Aorta (tissue), 5 donors: ENCODE measurements around the gene CNTNAP1. TPM values are rescaled to one million over a fixed set of nuclear protein-coding genes. Genes with fewer than 3 reads are reported as not detected.

Source experiments
- ATAC-seq: fragments of 200-7000 bp; cut with Tn5 transposase; one replicate; pipeline ENCODE4 v1.9.1; 2022; ENCODE audit warnings: moderate library complexity; ENCODE audit not compliant: low FRiP score
- DNase-seq, 2 donors: peaks; one replicate each; pipeline ENCODE4 v3.0.0-alpha.2; 2020
- H3K27ac ChIP-seq, 2 donors: one replicate each; pipeline ENCODE4 v1.5.1; 2013; ENCODE audit warnings: low read length in 2 of 2, mild to moderate bottlenecking in 2 of 2, moderate library complexity in 2 of 2, control low read depth in 1 of 2, inconsistent platforms in 1 of 2, low read depth in 1 of 2
- H3K27me3 ChIP-seq, 2 donors: one replicate each; pipeline ENCODE4 v1.6.1; 2013; ENCODE audit warnings: control low read depth in 1 of 2, low read length in 1 of 2, mild to moderate bottlenecking in 1 of 2, moderate library complexity in 1 of 2; ENCODE audit not compliant: insufficient read depth in 2 of 2, control insufficient read depth in 1 of 2
- H3K36me3 ChIP-seq, 2 donors: one replicate each; pipeline ENCODE4 v1.6.1; 2013; ENCODE audit warnings: control low read depth in 1 of 2, low read length in 1 of 2, mild to moderate bottlenecking in 1 of 2; ENCODE audit not compliant: insufficient read depth in 2 of 2, control insufficient read depth in 1 of 2
- H3K4me1 ChIP-seq, 2 donors: one replicate each; pipeline ENCODE4 v1.6.1; 2013; ENCODE audit warnings: low read length in 2 of 2, control low read depth in 1 of 2, mild to moderate bottlenecking in 1 of 2, moderate library complexity in 1 of 2; ENCODE audit not compliant: insufficient read depth in 2 of 2, control insufficient read depth in 1 of 2
- H3K4me3 ChIP-seq, 2 donors: one replicate each; pipeline ENCODE4 v1.5.1; 2013; ENCODE audit warnings: low read length in 2 of 2, control low read depth in 1 of 2, mild to moderate bottlenecking in 1 of 2
- H3K9me3 ChIP-seq: one replicate; pipeline ENCODE4 v1.6.1; 2013; ENCODE audit warnings: mild to moderate bottlenecking, low read length; ENCODE audit not compliant: control insufficient read depth
- WGBS, 2 donors: extraction: QIAGEN DNeasy Blood & Tissue Kit; methylation state at CpG; one replicate each; pipeline ENCODE4 v1.1.7; 2013; 5-methylcytosine and 5-hydroxymethylcytosine counted together
- intact Hi-C, 2 donors: fragments of 100-400 bp; cut with DNase I; formaldehyde crosslinking; loops; one replicate each; pipeline versions ENCODE4 v1.14.2 to v1.15.0; 2022
- polyA plus RNA-seq, 2 donors: library from polyadenylated mRNA; stranded (reverse); fragments of 200-250 nt; gene quantifications; one replicate each; pipeline ENCODE4 v1.2.3, GENCODE V29; 2013
- total RNA-seq, 2 donors: library from RNA; stranded (reverse); fragmentation: NEBNext Ultra II Directional; extraction: Animal tissue kit (Norgen Biotek cat#: 25700); gene quantifications; one replicate each; pipeline ENCODE4 v1.2.1, GENCODE V29; 2021
- donor health status: healthy with polysubstance abuse.
- donor health status: Bipolar disorder and iron deficiency.
- donor health status: DM: no; HTN: no; CAD: no.
- donor health status: DM: no; HTN: no; CAD: no.
- donor health status: DM: yes; HTN: yes; CAD: no.

The CNTNAP1 gene
- total and polyA plus RNA-seq, 4 donors: 1.0 to 25.8 (median 9.5) TPM

DNA sequence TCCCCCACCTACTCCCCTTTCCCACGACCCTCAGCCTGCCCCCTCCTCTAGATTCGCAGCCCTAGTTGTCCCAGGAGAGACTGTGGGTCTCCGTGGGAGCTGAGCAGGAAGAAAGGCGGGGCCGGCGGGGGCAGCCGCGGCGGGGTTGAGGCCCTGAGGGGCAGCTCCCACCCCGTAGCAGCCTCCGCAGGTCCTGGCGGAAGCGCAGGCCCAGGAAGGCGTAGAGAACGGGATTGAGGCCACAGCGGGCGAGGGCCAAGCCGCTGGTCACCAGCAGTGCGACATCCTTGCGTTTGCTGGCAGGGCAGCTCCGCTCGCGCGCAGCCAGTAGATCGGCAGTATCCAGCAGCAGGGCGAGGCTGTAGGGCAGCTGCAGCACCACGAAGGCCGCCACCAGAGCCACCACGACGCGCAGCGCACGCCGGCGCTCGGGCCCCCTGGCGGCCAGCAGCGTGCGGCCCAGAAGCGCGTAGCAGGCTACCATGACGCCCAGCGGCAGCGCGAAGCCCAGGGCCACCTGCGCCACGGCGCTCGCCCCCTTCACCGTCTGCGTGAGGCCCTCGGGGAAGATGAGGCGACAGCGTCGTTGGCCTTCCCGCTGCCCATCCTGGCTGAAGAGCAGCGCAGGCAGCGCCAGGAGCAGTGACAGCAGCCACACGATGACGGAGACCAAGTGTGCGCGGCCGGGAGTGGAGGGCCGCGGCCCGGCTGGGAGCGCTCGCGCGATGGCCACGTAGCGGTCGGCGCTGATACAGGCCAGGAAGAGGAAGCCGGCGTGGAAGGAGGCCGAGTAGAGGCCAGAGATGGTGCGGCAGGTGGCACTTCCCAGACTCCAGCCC lies 2.6 kb upstream of the CNTNAP1 start:
- peak; percentile 61 for ATAC-seq
- H3K4me3 ChIP-seq: no peak overlapping the region
- no peaks in the 10 kb centered on the region for H3K9me3 ChIP-seq
- DNase-seq: peak; percentile 87 to 92
- H3K36me3 ChIP-seq: no peaks in the 10 kb centered on the region
- intact Hi-C loops: loop anchor here (2.0 to 5.0 kb wide), 4 partner anchors 71 to 103 kb away; partner anchors contain the start of genes RETREG3 (in 2 of the 2), TUBG1 (in 2 of the 2) and PSMC3IP (in 1 of the 2)
- WGBS, 2 donors: 3 to 5% methylated on average over 69 to 78 of the region's 78 CpGs
- H3K4me1 ChIP-seq: no peaks in the 10 kb centered on the region
- H3K27ac ChIP-seq: peak overlapping the region; percentile 47 to 85
- no peaks in the 10 kb centered on the region for H3K27me3 ChIP-seq

DNA sequence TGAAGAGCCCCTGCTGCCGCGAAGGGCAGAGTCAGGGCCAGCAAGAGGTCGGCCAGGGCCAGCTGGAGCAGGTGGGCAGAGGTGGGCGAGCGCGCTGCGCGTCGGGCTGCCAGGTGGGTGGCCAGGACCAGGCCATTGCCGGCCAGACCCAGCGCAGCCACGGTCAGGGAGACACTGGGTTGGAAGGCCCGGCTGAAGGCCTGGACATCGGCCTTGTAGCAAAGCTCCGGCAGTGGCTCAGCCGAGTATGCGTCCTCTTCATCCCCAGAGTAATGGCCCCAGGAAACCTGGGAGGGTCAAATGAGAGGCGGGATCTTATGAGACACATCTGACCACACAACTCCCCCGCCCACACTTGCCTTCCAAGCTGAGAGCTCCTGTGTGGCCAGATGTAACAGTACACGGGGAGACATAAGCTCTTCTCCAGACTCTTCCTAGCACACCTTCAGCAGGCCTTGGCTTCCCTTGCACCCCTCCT lies 2.0 kb upstream of the CNTNAP1 start:
- intact Hi-C loops: loop anchor here in 1 of 2 donors (5.0 kb wide), 2 partner anchors 73 to 98 kb away; partner anchors contain the start of genes RETREG3 and TUBG1
- no peaks in the 10 kb centered on the region for H3K36me3 ChIP-seq
- H3K27ac ChIP-seq: peak overlapping the region in 1 of 2 donors; percentile 85
- DNase-seq (no peak), ATAC-seq (no peak)
- H3K4me3 ChIP-seq: no peak overlapping the region
- 47 to 48% methylated on average over 20 of the region's 20 CpGs for WGBS, 2 donors
- H3K9me3 ChIP-seq: no peaks in the 10 kb centered on the region
- H3K4me1 ChIP-seq: no peaks in the 10 kb centered on the region
- no peaks in the 10 kb centered on the region for H3K27me3 ChIP-seq

DNA sequence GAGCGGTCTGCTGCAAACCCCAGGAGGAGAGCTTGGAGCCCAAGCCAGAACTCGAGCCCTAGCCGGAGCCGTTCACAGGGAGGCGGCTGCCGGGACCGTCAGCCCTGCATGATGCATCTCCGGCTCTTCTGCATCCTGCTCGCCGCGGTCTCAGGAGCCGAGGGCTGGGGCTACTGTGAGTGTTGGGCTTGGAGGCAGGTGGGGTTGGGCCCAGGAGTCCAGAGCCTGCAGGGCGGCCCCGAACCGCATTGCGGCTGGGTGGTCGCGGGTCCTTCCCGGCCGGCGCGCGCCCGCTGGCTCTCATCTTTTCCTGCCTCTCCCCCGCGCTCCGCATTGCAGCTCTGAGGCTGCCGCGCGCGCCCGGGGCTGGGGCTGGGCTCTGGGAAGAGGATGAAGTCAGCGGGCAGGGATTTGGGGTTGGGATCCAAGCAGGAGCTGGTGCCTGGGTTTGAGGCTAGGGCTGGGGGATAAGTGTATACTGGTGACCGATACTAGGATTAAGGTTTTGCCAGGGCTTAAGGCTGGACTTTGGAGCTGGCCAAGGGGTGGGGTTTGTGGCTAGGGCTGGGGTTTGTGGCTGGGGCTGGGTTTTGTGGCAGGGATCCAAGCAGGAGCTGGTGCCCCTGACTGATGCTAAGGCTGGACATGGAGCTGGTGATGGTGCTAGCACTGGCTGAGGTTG lies 532 bp downstream of the CNTNAP1 start:
- no peak for ATAC-seq
- no peaks in the 10 kb centered on the region for H3K9me3 ChIP-seq
- H3K4me1 ChIP-seq: no peaks in the 10 kb centered on the region
- DNase-seq: peak; percentile 72 to 84
- no peaks in the 10 kb centered on the region for H3K27me3 ChIP-seq
- WGBS, 2 donors: 0 to 1% methylated on average over 17 to 34 of the region's 34 CpGs
- peak overlapping the region in 1 of 2 donors; percentile 3 for H3K27ac ChIP-seq
- no peaks in the 10 kb centered on the region for H3K36me3 ChIP-seq
- peak overlapping the region in 1 of 2 donors; percentile 29 for H3K4me3 ChIP-seq
- intact Hi-C loops: loop anchor here in 1 of 2 donors (5.0 kb wide), 2 partner anchors 76 to 101 kb away; partner anchors contain the start of genes RETREG3 and TUBG1

DNA sequence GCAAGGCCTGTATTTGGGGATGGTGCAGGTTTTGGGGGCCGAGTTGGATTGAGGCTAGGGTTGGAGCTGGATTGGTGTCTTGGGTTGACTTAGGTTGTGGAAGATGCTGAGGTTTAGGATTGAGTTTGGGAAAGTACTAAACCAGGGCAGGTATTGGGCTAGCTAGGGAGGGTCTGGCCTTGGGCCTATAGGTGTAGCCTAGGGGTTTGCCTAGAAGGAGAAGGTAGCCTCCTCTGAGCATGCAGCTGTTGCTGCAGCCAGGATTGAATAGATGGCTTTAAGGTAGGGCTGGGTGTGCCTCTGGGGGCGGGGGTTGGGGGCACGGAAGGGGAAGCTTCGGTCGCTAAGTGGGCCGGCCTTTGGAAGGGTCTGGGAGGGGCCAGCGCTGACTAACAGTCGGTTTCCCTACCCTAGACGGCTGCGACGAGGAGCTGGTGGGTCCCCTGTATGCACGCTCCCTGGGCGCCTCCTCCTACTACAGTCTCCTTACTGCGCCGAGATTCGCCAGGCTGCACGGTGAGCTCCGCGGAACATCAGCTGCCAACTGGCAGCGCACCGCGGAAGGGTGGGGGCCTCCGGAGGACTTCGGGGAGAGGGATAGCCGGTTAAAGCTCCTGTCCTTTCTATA lies 1.2 kb downstream of the CNTNAP1 start:
- Histone ChIP-seq H3K27ac (no peak overlapping the region), H3K9me3 (no peaks in the 10 kb centered on the region), H3K4me3 (no peak overlapping the region), H3K4me1 (no peaks in the 10 kb centered on the region), H3K36me3 (no peaks in the 10 kb centered on the region), H3K27me3 (no peaks in the 10 kb centered on the region)
- intact Hi-C loops: loop anchor here in 1 of 2 donors (5.0 kb wide), 2 partner anchors 76 to 101 kb away; partner anchors contain the start of genes RETREG3 and TUBG1
- ATAC-seq: no peak
- WGBS, 2 donors: 52 to 61% methylated on average over 25 of the region's 25 CpGs
- DNase-seq: peak in 1 of 2 donors; percentile 82

DNA sequence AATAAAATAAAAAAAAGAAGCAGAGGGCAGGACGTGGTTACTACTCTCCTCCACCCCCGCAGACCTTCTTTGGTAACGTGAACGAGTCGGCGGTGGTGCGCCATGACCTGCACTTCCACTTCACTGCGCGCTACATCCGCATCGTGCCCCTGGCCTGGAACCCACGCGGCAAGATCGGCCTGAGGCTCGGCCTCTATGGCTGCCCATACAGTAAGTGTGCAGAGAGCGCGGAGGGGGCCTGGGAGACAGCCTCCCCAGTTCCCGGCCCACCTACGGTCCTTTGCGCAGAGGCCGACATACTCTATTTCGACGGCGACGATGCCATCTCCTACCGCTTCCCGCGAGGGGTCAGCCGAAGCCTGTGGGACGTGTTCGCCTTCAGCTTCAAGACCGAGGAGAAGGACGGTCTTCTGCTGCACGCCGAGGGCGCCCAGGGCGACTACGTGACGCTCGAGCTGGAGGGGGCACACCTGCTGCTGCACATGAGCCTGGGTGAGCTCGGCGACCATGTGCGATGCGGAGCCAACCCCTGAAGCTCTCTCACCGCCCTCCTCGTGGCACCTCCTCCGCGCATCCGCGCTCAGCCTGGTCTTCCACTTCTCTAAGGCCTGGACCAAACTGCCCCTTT lies 2.7 kb downstream of the CNTNAP1 start:
- no peak overlapping the region for H3K4me3 ChIP-seq
- H3K36me3 ChIP-seq: no peaks in the 10 kb centered on the region
- DNase-seq (no peak), ATAC-seq (no peak)
- H3K27ac ChIP-seq: no peak overlapping the region
- 87 to 88% methylated on average over 50 of the region's 50 CpGs for WGBS, 2 donors
- H3K4me1 ChIP-seq: no peaks in the 10 kb centered on the region
- H3K9me3 ChIP-seq: no peaks in the 10 kb centered on the region
- intact Hi-C loops: loop anchor here in 1 of 2 donors (5.0 kb wide), 2 partner anchors 78 to 103 kb away; partner anchors contain the start of genes RETREG3 and TUBG1
- no peaks in the 10 kb centered on the region for H3K27me3 ChIP-seq

DNA sequence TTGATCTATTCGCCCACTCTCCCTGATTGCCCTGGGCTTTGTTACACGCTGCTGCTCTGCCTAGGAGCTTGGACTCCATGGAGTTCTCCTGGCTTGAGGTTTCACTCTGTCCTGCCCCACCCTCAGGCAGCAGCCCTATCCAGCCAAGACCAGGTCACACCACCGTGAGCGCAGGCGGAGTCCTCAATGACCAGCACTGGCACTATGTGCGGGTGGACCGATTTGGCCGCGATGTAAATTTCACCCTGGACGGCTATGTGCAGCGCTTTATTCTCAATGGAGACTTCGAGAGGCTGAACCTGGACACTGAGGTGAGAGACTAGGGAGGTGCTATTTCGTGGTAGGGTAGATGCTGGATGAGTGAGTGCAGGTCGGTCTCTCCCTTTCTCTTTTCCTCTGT lies 3.5 kb downstream of the CNTNAP1 start:
- Histone ChIP-seq H3K36me3 (no peaks in the 10 kb centered on the region), H3K27me3 (no peaks in the 10 kb centered on the region), H3K9me3 (no peaks in the 10 kb centered on the region), H3K27ac (no peak overlapping the region), H3K4me3 (no peak overlapping the region), H3K4me1 (no peaks in the 10 kb centered on the region)
- WGBS, 2 donors: 84 to 85% methylated on average over 14 of the region's 14 CpGs
- intact Hi-C loops: no loop called here
- no peak for DNase-seq
- ATAC-seq: no peak

DNA sequence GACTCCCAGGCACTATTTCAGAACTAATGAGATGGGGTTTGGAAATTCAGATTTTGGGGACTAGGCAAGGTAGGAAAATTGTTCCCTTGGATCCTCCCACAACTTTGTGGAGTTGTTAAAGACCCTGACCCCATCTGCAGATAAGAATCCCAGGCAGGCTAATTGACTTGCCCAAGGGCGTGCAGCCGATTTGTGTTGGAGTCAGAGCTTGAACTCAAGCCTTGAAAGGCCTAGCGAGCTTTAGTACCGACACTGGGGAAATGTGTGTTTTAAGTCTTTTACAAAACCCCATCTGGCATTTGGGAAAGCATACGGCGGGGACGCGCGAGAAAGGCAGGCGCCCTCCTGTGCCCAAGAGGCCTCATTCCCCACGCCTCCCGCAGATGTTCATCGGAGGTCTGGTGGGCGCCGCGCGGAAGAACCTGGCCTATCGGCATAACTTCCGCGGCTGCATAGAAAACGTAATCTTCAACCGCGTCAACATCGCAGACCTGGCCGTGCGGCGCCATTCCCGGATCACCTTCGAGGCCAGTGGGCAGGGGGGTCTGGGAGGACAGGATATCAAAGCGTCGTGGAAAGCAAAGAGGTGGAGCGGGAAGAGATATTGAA lies 4.3 kb downstream of the CNTNAP1 start:
- Histone ChIP-seq H3K4me3 (no peak overlapping the region), H3K27ac (no peak overlapping the region), H3K36me3 (no peaks in the 10 kb centered on the region), H3K9me3 (no peaks in the 10 kb centered on the region), H3K4me1 (no peaks in the 10 kb centered on the region), H3K27me3 (no peaks in the 10 kb centered on the region)
- ATAC-seq (no peak), DNase-seq (no peak)
- intact Hi-C loops: no loop called here
- 82 to 83% methylated on average over 32 of the region's 32 CpGs for WGBS, 2 donors
